ENCODE measurements around the gene AKAP11. TPM values are rescaled to one million over a fixed set of nuclear protein-coding genes. Genes with fewer than 3 reads are reported as not detected.
A peak's percentile ranks its signal among the peaks of the same experiment; 100 is the strongest.

Gene AKAP11
- total and polyA plus RNA-seq, 2 donors (not counting 1 experiment from before 2014, with no cell fraction given) = 27.8 to 34.0 TPM

DNA sequence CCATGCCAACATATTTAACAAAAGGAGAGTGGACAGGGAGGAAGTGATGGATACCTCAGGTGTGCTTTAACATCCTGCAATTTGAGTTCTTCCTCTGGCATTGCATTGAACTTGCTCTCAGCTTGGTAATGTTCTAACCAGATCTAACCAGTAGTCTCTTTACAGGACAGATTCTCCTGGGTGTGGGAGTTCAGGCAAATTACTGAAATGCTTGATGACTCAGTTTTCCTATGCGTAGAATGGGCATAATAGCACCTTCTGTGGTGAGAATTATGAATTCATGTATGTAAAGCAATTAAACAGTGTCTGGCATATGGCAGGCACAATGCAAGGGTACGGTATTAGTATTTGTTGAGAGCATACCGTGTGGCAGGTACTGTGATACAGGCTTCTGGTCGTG, 3.6 kb downstream of the AKAP11 start:
- Histone ChIP-seq H3K36me3 (ENCODE audit: control insufficient read depth, insufficient read depth, low read length) (no peaks in the 10 kb centered on the region), H3K9ac (ENCODE audit: insufficient read depth, low read length) (no peak overlapping the region), H3K4me3 (replicated peaks in 1 of 4; ENCODE audit: control extremely low read depth in 1 of 4, insufficient read depth in 1 of 4, low read depth in 3 of 4, low read length in 4 of 4) (no peak overlapping the region), H3K79me2 (ENCODE audit: control insufficient read depth, insufficient read depth, low read length) (peaks cover 69% of the 10 kb centered on the region), H3K27ac (ENCODE audit: insufficient read depth, low read length) (no peak overlapping the region), H3K9me3 (ENCODE audit: control insufficient read depth, insufficient read depth, low read depth, low read length) (no peaks in the 10 kb centered on the region), H3K4me2 (ENCODE audit: extremely low read depth, insufficient read depth, low read length) (no peak overlapping the region), H3K4me1 (ENCODE audit: control insufficient read depth, extremely low read depth, insufficient read depth, low read length) (peaks cover 2% of the 10 kb centered on the region), H3K27me3 (ENCODE audit: control insufficient read depth, insufficient read depth, low read length) (no peaks in the 10 kb centered on the region), H4K20me1 (ENCODE audit: control insufficient read depth, extremely low read depth, insufficient read depth, low read length) (peaks cover 2% of the 10 kb centered on the region), H2AFZ (ENCODE audit: low read length) (no peak overlapping the region)
- no peak for DNase-seq (ENCODE audit: low read depth in 2 of 2)
- no peak for TF ChIP-seq EZH2 (IDR thresholded peaks at IDR 0.05; ENCODE audit: low read length, missing control alignments)
- TF ChIP-seq, protein P1, sequence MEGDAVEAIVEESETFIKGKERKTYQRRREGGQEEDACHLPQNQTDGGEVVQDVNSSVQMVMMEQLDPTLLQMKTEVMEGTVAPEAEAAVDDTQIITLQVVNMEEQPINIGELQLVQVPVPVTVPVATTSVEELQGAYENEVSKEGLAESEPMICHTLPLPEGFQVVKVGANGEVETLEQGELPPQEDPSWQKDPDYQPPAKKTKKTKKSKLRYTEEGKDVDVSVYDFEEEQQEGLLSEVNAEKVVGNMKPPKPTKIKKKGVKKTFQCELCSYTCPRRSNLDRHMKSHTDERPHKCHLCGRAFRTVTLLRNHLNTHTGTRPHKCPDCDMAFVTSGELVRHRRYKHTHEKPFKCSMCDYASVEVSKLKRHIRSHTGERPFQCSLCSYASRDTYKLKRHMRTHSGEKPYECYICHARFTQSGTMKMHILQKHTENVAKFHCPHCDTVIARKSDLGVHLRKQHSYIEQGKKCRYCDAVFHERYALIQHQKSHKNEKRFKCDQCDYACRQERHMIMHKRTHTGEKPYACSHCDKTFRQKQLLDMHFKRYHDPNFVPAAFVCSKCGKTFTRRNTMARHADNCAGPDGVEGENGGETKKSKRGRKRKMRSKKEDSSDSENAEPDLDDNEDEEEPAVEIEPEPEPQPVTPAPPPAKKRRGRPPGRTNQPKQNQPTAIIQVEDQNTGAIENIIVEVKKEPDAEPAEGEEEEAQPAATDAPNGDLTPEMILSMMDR (conservative IDR thresholded peaks at IDR 0.05 in 1 of 2, IDR thresholded peaks at IDR 0.05 in 1 of 2; ENCODE audit: low read depth in 1 of 2, low read length in 2 of 2) = no peak

DNA sequence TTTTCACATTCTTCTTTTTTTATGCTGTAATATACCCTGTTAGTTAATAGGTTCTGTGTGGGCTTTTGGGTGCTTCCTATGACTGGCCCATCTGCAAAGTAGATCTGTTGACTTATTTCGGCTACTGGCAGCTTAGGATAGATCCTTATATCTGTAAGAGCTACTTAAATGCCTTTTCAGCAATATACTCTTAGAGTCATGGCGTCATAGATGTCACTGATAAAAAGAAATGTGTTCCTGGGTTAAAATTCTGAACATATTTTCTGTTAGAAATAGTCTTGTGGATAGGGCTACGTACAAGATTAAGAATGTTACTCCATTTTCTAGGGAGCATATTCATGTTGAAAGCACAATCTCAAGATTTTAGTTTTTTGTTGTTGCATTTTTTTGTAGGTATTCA, 4.7 kb downstream of the AKAP11 start:
- H3K4me1 ChIP-seq (ENCODE audit: control insufficient read depth, extremely low read depth, insufficient read depth, low read length) = peaks cover 2% of the 10 kb centered on the region
- H3K27ac ChIP-seq (ENCODE audit: insufficient read depth, low read length) = no peak overlapping the region
- peak in 1 of 2 donors; percentile 25 for DNase-seq (ENCODE audit: low read depth in 2 of 2)
- H2AFZ ChIP-seq (ENCODE audit: low read length) = no peak overlapping the region
- peak overlapping the region; percentile 29 for H3K4me2 ChIP-seq (ENCODE audit: extremely low read depth, insufficient read depth, low read length)
- H3K27me3 ChIP-seq (ENCODE audit: control insufficient read depth, insufficient read depth, low read length) = no peaks in the 10 kb centered on the region
- H3K36me3 ChIP-seq (ENCODE audit: control insufficient read depth, insufficient read depth, low read length) = no peaks in the 10 kb centered on the region
- H3K4me3 ChIP-seq (replicated peaks in 1 of 4; ENCODE audit: control extremely low read depth in 1 of 4, insufficient read depth in 1 of 4, low read depth in 3 of 4, low read length in 4 of 4) = no peak overlapping the region
- no peaks in the 10 kb centered on the region for H3K9me3 ChIP-seq (ENCODE audit: control insufficient read depth, insufficient read depth, low read depth, low read length)
- peaks cover 2% of the 10 kb centered on the region for H4K20me1 ChIP-seq (ENCODE audit: control insufficient read depth, extremely low read depth, insufficient read depth, low read length)
- no peak overlapping the region for H3K9ac ChIP-seq (ENCODE audit: insufficient read depth, low read length)
- TF ChIP-seq, protein P1 (conservative IDR thresholded peaks at IDR 0.05 in 1 of 2, IDR thresholded peaks at IDR 0.05 in 1 of 2; ENCODE audit: low read depth in 1 of 2, low read length in 2 of 2) = no peak
- no peak for TF ChIP-seq EZH2 (IDR thresholded peaks at IDR 0.05; ENCODE audit: low read length, missing control alignments)
- peaks cover 76% of the 10 kb centered on the region for H3K79me2 ChIP-seq (ENCODE audit: control insufficient read depth, insufficient read depth, low read length)

DNA sequence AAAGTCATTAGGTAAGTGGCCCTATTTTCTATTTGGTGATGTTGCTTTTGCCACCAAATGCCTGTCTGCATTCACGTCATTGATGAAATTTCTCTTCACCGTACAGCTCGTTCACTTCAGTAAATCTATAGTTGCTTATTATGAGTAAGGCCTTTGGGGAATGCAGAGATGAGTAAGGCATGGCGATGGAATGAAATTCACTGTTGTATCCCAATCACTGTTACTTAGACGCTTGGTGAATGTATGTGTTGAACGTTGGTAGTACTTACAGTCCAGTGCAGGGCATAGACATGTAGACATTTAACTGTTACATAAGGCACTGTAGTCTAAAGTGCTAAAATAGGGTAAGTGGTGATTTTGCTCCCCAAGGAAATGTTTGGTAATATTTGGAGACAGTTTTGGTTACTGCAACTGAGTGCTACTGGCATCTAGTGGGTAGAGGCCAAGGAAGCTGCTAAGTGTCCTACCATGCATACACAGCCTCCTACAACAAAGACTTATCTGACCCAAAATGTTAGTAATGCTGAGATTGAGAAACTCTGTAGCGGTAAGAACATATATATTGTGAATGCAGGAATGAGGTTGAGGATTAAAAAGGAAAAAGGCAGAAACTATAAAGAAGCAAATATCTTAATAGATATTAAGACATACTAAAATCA, 5.8 kb downstream of the AKAP11 start:
- Histone ChIP-seq H3K27me3 (ENCODE audit: control insufficient read depth, insufficient read depth, low read length) (no peaks in the 10 kb centered on the region), H3K79me2 (ENCODE audit: control insufficient read depth, insufficient read depth, low read length) (peaks cover 78% of the 10 kb centered on the region), H3K36me3 (ENCODE audit: control insufficient read depth, insufficient read depth, low read length) (no peaks in the 10 kb centered on the region), H3K4me3 (replicated peaks in 1 of 4; ENCODE audit: control extremely low read depth in 1 of 4, insufficient read depth in 1 of 4, low read depth in 3 of 4, low read length in 4 of 4) (no peak overlapping the region), H2AFZ (ENCODE audit: low read length) (no peak overlapping the region), H4K20me1 (ENCODE audit: control insufficient read depth, extremely low read depth, insufficient read depth, low read length) (peaks cover 2% of the 10 kb centered on the region), H3K9me3 (ENCODE audit: control insufficient read depth, insufficient read depth, low read depth, low read length) (no peaks in the 10 kb centered on the region), H3K4me2 (ENCODE audit: extremely low read depth, insufficient read depth, low read length) (no peak overlapping the region), H3K9ac (ENCODE audit: insufficient read depth, low read length) (no peak overlapping the region), H3K27ac (ENCODE audit: insufficient read depth, low read length) (no peak overlapping the region), H3K4me1 (ENCODE audit: control insufficient read depth, extremely low read depth, insufficient read depth, low read length) (peaks cover 2% of the 10 kb centered on the region)
- TF ChIP-seq, protein P1 (conservative IDR thresholded peaks at IDR 0.05 in 1 of 2, IDR thresholded peaks at IDR 0.05 in 1 of 2; ENCODE audit: low read depth in 1 of 2, low read length in 2 of 2) = no peak
- no peak for TF ChIP-seq EZH2 (IDR thresholded peaks at IDR 0.05; ENCODE audit: low read length, missing control alignments)
- peak; percentile 14 to 35 for DNase-seq (ENCODE audit: low read depth in 2 of 2)
